NCI-H2227 treated with DMSO at 0.1 percent for 48 hours (cell line): ENCODE data around the gene FXYD7.
"Not testable (repeated sequence)": the region's sequence is repeated elsewhere in the genome, so short reads cannot be mapped to it uniquely, and the experiment has no call there.

Experiments
- DNase-seq: peaks from one replicate; lab custom pipeline; 2025; lab: John Stamatoyannopoulos, UW

The FXYD7 gene

DNA sequence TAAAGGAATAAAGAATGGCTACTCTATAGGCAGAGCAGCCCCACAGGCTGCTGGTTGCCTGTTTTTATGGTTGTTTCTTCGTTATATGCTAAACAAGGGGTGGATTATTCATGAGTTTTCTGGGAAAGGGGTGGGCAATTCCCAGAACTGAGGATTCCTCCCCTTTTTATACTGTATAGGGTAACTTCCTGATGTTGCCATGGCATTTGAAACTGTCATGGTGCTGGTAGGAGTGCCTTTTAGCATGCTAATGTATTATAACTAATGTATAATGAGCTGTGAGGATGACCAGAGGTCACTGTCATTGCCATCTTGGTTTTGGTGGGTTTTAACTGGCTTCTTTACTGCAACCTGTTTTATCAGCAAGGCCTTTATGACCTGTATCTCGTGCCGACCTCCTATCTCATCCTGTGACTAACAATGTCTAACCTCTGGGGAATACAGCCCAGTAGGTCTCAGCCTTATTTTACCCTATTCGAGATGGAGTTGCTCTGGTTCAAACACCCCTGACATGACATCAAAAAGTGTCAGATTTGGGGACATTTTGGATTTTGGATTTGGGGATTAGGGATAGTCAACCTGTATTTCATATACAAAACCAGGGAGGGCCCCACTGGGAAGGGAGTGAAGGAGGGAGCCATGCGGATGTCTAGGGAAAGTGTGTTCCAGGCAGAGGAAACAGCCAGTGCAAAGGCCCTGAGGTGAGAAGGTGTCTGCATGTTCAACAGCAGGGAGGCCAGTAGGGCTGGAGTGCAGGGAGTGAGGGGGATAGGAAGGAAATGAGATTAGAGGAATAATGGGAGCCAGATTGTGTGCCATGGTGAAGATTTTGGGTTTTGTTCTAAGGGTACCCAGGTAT is 22.4 kb downstream of the FXYD7 start:
- DNase-seq = no peak

- no peak for DNase-seq
These were observed 23.3 kb downstream of the FXYD7 start for GRCh38 chr19:35166100-35167063.

GRCh38 chr19:35167251-35168119 is 24.4 kb downstream of the FXYD7 start:
- DNase-seq = no peak

GRCh38 chr19:35168196-35168595 is 25.1 kb downstream of the FXYD7 start:
- DNase-seq = no peak

DNA sequence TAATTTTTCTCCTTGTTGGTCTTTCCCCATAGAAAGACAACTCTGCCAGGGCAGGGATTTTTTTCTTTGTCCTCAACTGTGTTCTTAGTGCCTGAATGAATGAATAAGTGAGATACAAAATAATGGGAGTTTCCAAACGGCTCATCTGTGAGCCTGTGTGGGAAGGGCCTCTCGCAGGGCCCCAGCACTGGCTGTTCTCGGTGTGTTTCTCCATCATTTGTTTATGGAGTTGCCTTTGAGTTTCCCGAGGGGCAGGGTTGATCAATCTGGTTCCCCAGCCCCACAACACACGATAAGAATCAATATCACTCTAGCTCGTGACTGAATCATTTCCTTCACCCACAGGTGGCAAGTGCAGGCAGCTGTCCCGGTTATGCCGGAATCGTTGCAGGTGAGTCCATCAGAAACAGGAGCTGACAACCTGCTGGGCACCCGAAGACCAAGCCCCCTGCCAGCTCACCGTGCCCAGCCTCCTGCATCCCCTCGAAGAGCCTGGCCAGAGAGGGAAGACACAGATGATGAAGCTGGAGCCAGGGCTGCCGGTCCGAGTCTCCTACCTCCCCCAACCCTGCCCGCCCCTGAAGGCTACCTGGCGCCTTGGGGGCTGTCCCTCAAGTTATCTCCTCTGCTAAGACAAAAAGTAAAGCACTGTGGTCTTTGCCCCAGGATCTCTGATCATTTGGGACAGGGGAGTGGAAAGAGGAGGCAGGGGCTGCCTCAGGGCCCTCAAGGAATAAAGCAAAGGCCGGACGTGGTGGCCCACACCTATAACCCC is 26.4 kb downstream of the FXYD7 start:
- no peak for DNase-seq

DNA sequence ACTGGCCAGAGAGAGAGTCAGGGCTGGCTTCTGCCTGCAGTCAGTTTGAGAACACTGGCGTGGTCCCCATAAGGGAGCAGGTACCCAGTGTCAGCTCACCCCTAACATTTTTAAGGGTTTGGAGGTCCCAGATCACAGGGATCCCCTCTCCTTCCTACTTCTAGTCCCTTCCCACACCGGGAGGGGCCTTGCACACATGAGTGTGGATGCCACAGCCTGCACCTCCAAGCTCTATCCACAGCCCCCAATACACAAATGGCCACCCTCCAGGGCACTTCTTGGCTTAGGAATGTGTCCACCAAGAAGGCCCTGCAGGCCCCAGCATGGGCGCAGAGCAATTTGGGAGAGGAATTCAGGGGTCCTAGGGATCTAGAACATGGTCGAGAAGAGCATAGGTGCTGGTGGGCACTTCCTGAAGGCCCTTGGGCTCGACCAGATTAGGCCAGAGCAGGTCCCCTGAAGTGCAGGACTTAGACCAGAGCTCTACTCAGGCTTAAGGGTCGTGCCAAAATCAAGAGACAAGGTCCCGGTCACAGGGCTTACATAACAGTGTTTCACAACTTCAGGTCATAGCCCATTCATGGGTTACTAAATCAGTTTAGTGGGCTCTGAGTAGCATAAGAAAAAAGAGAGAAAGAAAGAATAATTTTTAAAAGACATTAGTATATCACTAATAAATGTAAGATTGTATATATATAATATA is 27.5 kb downstream of the FXYD7 start:
- no peak for DNase-seq

DNA sequence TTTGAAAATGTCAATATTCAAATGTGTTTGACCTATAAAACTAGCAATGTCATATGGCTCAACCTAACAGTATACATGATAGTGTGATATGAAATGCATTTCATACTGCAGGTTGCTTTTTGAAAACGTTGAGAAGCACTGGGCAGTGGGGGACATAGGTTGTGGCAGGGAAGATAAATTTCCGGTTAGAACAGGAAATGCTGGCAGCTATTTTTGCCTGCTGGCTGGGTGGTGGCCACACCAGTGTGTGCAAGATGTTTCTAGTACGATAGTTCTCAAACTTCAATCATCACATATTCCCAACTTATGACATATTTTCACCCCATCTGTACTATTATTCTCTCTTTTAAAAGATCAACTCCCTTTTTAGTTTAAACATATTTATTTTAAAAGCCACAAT is 28.7 kb downstream of the FXYD7 start:
- no peak for DNase-seq

GRCh38 chr19:35174226-35174625 is 31.2 kb downstream of the FXYD7 start:
- DNase-seq = no peak

GRCh38 chr19:35176181-35176570 is 33.1 kb downstream of the FXYD7 start:
- no peak for DNase-seq

GRCh38 chr19:35177377-35178274 is 34.6 kb downstream of the FXYD7 start:
- DNase-seq = no peak

DNA sequence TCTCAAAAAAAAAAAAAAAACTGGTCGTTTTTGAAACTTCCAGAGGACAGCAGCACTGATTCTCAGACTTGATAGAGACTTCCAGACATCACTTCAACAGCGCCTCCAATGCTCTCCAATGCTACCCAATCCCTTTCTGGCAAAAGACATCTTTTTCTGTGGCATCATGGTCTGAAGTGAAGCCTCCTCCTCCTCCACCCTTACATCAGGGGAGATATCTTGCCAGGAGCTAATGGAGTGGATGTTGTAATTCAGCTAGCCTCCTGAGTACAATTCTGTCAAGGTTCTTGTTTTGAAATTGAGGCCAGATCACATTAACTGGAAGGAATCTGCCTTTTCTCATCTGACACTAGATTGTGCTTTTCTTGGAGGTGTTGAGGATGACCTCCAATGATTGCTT is 35.6 kb downstream of the FXYD7 start:
- DNase-seq = no peak

DNA sequence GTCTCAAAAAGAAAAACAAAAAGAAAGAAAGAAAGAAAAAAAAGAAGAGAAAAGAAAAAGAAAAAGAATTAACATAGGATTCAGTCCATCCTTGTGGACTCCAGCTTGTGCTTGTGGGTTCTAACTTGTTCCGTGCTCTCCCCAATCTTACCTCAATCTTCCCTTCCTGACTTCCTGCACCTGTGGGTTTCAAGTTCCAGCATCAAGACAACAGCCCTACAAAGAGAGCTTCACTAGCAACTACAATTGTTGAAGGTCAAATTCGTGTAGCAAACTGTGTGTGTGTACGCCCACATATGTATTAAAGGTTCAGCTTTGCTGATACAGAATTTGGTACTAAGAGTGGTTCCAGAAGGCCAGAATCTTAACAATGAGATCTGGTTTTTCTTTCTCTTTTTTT is 36.8 kb downstream of the FXYD7 start:
- DNase-seq = no peak

- no peak for DNase-seq
These were observed 38.3 kb downstream of the FXYD7 start for GRCh38 chr19:35181387-35181786.

DNA sequence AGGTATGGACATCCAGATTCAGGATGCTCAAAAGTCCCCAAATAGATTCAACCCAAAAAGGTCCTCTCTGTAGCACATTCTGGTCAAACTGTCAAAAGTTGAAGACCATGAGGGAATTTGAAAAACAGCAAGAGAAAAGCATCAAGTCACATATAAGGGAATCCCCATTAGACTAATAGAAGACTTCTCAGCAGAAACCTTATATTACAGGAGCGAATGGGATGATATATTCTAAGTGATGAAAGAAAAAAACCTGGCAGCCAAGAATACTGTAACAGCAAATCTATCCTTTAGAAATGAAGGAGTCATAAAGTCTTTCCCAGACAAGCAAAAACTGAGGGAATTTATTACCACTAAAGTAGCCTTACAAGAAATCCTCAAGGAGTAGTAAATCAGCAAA is 41.2 kb downstream of the FXYD7 start:
- no peak for DNase-seq

- no peak for DNase-seq
These were observed 41.8 kb downstream of the FXYD7 start for GRCh38 chr19:35184884-35185283.

DNA sequence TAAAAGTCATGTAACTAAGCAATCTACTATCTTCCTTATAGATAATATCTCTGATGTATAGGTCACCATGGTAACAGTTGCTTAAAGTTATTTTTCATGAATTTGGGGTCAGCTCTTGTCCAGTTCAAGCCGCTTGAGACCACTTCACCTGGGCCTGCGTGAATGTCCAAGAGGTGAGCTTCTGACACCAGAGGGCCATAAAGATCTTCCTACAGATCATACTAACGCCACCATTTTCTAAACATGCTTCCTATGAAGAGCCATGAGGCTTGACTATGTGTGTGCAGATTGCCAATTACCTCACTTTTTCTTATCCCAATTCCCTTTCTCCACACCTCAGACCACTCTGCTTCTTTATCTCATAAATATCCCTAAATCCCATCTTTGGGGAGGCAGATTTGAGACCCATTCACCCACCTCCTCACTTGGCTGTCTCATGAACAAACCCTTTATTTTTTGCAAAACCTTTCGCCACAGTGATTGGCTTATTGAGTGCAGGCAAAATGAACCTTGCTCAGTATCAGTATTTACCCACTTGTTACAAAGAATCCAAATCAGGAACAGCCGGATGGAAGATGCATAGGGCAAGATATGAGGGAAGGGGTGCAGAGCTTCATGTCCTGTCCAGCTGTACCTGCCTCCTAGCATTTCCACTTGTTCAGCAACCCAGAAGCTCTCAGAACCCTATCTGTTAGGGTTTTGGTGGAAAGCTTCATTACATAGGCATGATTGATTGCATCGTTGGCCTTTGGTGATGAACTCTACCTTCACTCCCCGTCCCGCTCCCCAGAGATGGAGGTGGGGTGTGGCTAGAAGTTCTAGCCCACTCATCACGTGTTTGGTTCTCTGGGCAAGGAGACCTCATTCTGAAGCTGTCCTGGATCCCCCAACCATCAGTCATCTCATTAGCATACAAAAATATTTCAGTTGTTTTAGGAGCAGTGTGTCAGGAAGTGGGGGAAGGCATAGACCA is 51.2 kb downstream of the FXYD7 start:
- no peak for DNase-seq

- DNase-seq = no peak
These were observed 52.8 kb downstream of the FXYD7 start for GRCh38 chr19:35195830-35196229.

- not testable (repeated sequence) for DNase-seq
These were observed 53.8 kb downstream of the FXYD7 start for GRCh38 chr19:35196861-35197260.
